ENCODE data around the gene SH2D5.
"Not testable (repeated sequence)": the region's sequence is repeated elsewhere in the genome, so short reads cannot be mapped to it uniquely, and the experiment has no call there.

SH2D5 gene

GRCh38 chr1:20689645-20690056 lies 42.9 kb downstream of the SH2D5 start:
- no peak for DNase-seq

GRCh38 chr1:20686883-20687725 lies 45.4 kb downstream of the SH2D5 start:
- no peak for DNase-seq

GRCh38 chr1:20685741-20686140 lies 46.8 kb downstream of the SH2D5 start:
- DNase-seq: no peak

- no peak for DNase-seq
Observed at GRCh38 chr1:20685099-20685662, 47.3 kb downstream of the SH2D5 start.

GRCh38 chr1:20684651-20685050 lies 47.9 kb downstream of the SH2D5 start:
- DNase-seq: no peak

GRCh38 chr1:20684050-20684620 lies 48.4 kb downstream of the SH2D5 start:
- no peak for DNase-seq

GRCh38 chr1:20683614-20684013 lies 48.9 kb downstream of the SH2D5 start:
- no peak for DNase-seq

GRCh38 chr1:20682571-20683236 lies 49.8 kb downstream of the SH2D5 start:
- DNase-seq: no peak

- DNase-seq: no peak
Observed at GRCh38 chr1:20681999-20682398, 50.5 kb downstream of the SH2D5 start.

- DNase-seq: no peak
Observed at GRCh38 chr1:20680269-20680668, 52.2 kb downstream of the SH2D5 start.

GRCh38 chr1:20678599-20678998 lies 53.9 kb downstream of the SH2D5 start:
- no peak for DNase-seq

- not testable (repeated sequence) for DNase-seq
Observed at GRCh38 chr1:20673626-20674025, 58.9 kb downstream of the SH2D5 start.

GRCh38 chr1:20672265-20672632 lies 60.3 kb downstream of the SH2D5 start:
- no peak for DNase-seq

GRCh38 chr1:20670936-20671335 lies 61.6 kb downstream of the SH2D5 start:
- DNase-seq: no peak

Measured in SW 1271 (cell line).